Prostate gland (tissue), 2 donors: ENCODE data around the gene ISX. TPM values are rescaled to one million over a fixed set of nuclear protein-coding genes. Genes with fewer than 3 reads are reported as not detected.

Experiments
- total RNA-seq, 2 donors: library from RNA; depleted of rRNA; stranded (reverse); fragments of >200 nt; gene quantifications; one replicate each; pipeline ENCODE4 v1.1.0, GENCODE V29; 2016

The ISX gene
- total RNA-seq, 2 donors from 2014 or later = 0.14 to 1.9 TPM

Other genes with a start within 250 kb of the ISX start
- 10 to 100 TPM; 15.0 to 36.5 TPM for gene HMGXB4, start 191.3 kb downstream of the ISX start, total RNA-seq
- 10 to 100 TPM; 65.6 to 68.6 TPM for gene TOM1, start 233.7 kb downstream of the ISX start, total RNA-seq